Smooth muscle cell (in vitro differentiated cells): Measurements from ENCODE around the gene PRDM16. TPM values are rescaled to one million over a fixed set of nuclear protein-coding genes. Genes with fewer than 3 reads are reported as not detected.

Experiments
- DNase-seq: peaks from one replicate; lab custom pipeline; 2025; ENCODE audit not compliant: unreplicated experiment; lab: John Stamatoyannopoulos, UW
- H2AFZ ChIP-seq: fragments of 200-600 bp; sonication (generic); 2 replicates; pipeline ENCODE4 v1.6.0; 2016; ENCODE audit warnings: antibody characterized with exemption, low read depth, mild to moderate bottlenecking
- H3F3A ChIP-seq: fragments of 200-600 bp; sonication (generic); 2 replicates; pipeline ENCODE4 v1.6.0; 2017; ENCODE audit warnings: antibody characterized with exemption, low read depth
- H3K27ac ChIP-seq: fragments of 200-600 bp; sonication (generic); 2 replicates; pipeline ENCODE4 v1.5.1; 2016; ENCODE audit warnings: low read depth, mild to moderate bottlenecking
- H3K27me3 ChIP-seq: fragments of 200-600 bp; sonication (generic); 2 replicates; pipeline ENCODE4 v1.6.1; 2016; ENCODE audit warnings: low read depth, mild to moderate bottlenecking
- H3K36me3 ChIP-seq: fragments of 200-600 bp; sonication (generic); 2 replicates; pipeline ENCODE4 v1.5.1; 2016; ENCODE audit warnings: low read depth
- H3K4me1 ChIP-seq: fragments of 200-600 bp; sonication (generic); 2 replicates; pipeline ENCODE4 v1.5.1; 2016; ENCODE audit warnings: low read depth
- H3K4me2 ChIP-seq: fragments of 200-600 bp; sonication (generic); 2 replicates; pipeline ENCODE4 v1.6.0; 2016; ENCODE audit warnings: mild to moderate bottlenecking
- H3K4me3 ChIP-seq: fragments of 200-600 bp; sonication (generic); 2 replicates; pipeline ENCODE4 v1.5.1; 2016; ENCODE audit warnings: mild to moderate bottlenecking
- H3K79me2 ChIP-seq: fragments of 200-600 bp; sonication (generic); 2 replicates; pipeline ENCODE4 v1.6.0; 2016; ENCODE audit warnings: low read depth, mild to moderate bottlenecking
- H3K9ac ChIP-seq: fragments of 200-600 bp; sonication (generic); 2 replicates; pipeline ENCODE4 v1.6.0; 2016; ENCODE audit warnings: low read depth
- H3K9me3 ChIP-seq: fragments of 200-600 bp; sonication (generic); replicated peaks from 2 replicates; pipeline ENCODE4 v1.5.1; 2016; ENCODE audit warnings: low read depth
- H4K20me1 ChIP-seq: fragments of 200-600 bp; sonication (generic); 2 replicates; pipeline ENCODE4 v1.6.0; 2016; ENCODE audit warnings: low read depth
- WGBS: methylation state at CpG from one replicate; pipeline ENCODE4 v1.1.7; 2016; ENCODE audit warnings: low lambda C conversion rate; 5-methylcytosine and 5-hydroxymethylcytosine counted together
- polyA plus RNA-seq: library from polyadenylated mRNA; unstranded; fragments of >200 nt; fragmentation: Nextera tagmentation; extraction: Ambion mirVana; gene quantifications from 2 replicates; pipeline ENCODE4 v1.2.1, GENCODE V29; 2016
- total RNA-seq: library from RNA; depleted of rRNA; stranded (reverse); fragments of >200 nt; gene quantifications from 2 replicates; pipeline ENCODE4 v1.2.3, GENCODE V29; 2014
- TF ChIP-seq, protein P1 (sequence below): fragments of 200-600 bp; sonication (generic); IDR thresholded peaks from 2 replicates; pipeline ENCODE4 v1.5.1; 2017; ENCODE audit warnings: borderline replicate concordance, mild to moderate bottlenecking, antibody characterized with exemption; ENCODE audit not compliant: insufficient read depth, poor library complexity, severe bottlenecking

The PRDM16 gene
- total and polyA plus RNA-seq, 2 experiments from 2014 or later, result 0.72 to 1.3 TPM

DNA sequence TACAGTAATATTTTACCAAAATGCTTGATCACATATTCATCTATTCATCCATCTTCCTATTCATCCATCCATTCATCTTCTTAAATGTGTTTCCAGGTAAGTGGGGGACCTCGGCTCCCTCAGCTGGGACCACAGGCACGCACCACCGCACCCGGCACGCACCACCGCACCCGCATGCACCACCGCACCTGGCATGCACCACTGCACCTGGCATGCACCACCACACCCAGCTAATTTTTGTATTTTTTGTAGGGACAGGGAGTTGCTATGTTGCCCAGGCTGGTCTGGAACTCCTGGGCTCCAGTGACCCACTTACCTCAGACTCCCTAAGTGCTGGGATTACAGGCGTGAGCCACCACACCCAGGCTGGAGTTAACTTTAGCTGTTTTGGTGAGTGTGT is 26.5 kb upstream of the PRDM16 start:
- Histone ChIP-seq H3K36me3 (no peaks in the 10 kb centered on the region), H2AFZ (no peak overlapping the region), H3K4me2 (no peak overlapping the region), H3K27ac (no peak overlapping the region), H3K9me3 (no peaks in the 10 kb centered on the region), H3K4me3 (no peak overlapping the region), H4K20me1 (no peaks in the 10 kb centered on the region), H3F3A (no peaks in the 10 kb centered on the region), H3K27me3 (no peaks in the 10 kb centered on the region), H3K79me2 (no peaks in the 10 kb centered on the region), H3K9ac (no peak overlapping the region), H3K4me1 (no peaks in the 10 kb centered on the region)
- 92% methylated on average over 9 of the region's 9 CpGs for WGBS
- DNase-seq, result no peak
- TF ChIP-seq, protein P1, sequence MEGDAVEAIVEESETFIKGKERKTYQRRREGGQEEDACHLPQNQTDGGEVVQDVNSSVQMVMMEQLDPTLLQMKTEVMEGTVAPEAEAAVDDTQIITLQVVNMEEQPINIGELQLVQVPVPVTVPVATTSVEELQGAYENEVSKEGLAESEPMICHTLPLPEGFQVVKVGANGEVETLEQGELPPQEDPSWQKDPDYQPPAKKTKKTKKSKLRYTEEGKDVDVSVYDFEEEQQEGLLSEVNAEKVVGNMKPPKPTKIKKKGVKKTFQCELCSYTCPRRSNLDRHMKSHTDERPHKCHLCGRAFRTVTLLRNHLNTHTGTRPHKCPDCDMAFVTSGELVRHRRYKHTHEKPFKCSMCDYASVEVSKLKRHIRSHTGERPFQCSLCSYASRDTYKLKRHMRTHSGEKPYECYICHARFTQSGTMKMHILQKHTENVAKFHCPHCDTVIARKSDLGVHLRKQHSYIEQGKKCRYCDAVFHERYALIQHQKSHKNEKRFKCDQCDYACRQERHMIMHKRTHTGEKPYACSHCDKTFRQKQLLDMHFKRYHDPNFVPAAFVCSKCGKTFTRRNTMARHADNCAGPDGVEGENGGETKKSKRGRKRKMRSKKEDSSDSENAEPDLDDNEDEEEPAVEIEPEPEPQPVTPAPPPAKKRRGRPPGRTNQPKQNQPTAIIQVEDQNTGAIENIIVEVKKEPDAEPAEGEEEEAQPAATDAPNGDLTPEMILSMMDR, result no peak

- no peak for DNase-seq
- TF ChIP-seq, protein P1, result no peak
Measured at GRCh38 chr1:3049164-3049563, 19.8 kb upstream of the PRDM16 start.

DNA sequence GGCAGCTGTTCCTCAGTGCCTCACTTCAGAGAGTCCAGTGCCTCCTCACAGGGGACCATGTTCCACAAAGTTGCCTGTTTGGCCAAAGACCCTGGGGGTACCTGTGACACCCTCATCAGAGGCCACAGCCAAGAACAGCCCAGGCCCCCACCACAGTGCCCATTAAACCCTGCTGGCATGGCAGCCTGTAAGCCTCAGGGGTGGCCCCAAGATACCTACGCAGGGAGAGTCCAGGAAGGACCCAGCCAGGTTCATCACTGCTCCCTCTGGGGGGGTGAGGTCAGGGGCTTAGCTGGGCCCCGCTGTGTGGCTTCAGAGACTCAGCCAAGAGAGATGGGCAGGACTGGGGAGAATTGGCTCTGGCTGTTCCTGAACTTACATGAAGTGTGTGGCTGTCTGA is 19.1 kb upstream of the PRDM16 start:
- no peaks in the 10 kb centered on the region for H3K79me2 ChIP-seq
- TF ChIP-seq, protein P1, result no peak
- H2AFZ ChIP-seq, result no peak overlapping the region
- H3K9ac ChIP-seq, result no peak overlapping the region
- no peak overlapping the region for H3K4me3 ChIP-seq
- no peak overlapping the region for H3K27ac ChIP-seq
- no peak for DNase-seq
- H3K9me3 ChIP-seq, result no peaks in the 10 kb centered on the region
- H3K36me3 ChIP-seq, result no peaks in the 10 kb centered on the region
- H3F3A ChIP-seq, result no peaks in the 10 kb centered on the region
- no peaks in the 10 kb centered on the region for H4K20me1 ChIP-seq
- no peak overlapping the region for H3K4me2 ChIP-seq
- WGBS, result 71% methylated on average over 2 of the region's 2 CpGs
- no peaks in the 10 kb centered on the region for H3K27me3 ChIP-seq
- H3K4me1 ChIP-seq, result no peaks in the 10 kb centered on the region

More at GRCh38 chr1:3049164-3049563, 19.8 kb upstream of the PRDM16 start:
- Histone ChIP-seq H3K79me2 (no peaks in the 10 kb centered on the region), H3F3A (no peaks in the 10 kb centered on the region), H3K9me3 (no peaks in the 10 kb centered on the region), H3K27ac (no peak overlapping the region), H2AFZ (no peak overlapping the region), H3K9ac (no peak overlapping the region), H3K36me3 (no peaks in the 10 kb centered on the region), H3K27me3 (no peaks in the 10 kb centered on the region), H4K20me1 (no peaks in the 10 kb centered on the region), H3K4me1 (no peaks in the 10 kb centered on the region), H3K4me3 (no peak overlapping the region), H3K4me2 (no peak overlapping the region)
- 70% methylated on average over 7 of the region's 7 CpGs for WGBS

DNA sequence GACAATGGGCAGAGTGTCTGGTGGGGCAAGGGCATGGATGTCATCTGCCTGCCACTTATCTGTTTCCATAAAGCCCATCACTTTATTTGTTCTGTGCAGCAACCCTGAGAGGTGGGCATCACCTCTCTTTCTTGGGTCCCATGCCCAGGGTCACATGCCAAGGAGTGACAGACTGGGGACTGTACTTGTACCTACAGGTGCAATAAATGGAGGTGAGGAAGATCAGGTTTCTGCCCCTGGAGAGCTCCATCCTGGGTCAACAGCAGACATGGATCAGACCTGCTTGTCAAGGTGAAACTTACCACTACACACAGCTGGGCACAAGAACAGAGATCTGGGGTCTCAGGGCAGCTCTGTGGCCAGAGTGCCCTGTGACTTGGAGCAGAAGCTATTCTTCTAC is 18.4 kb upstream of the PRDM16 start:
- Histone ChIP-seq H3K4me1 (no peaks in the 10 kb centered on the region), H2AFZ (no peak overlapping the region), H3F3A (no peaks in the 10 kb centered on the region), H3K79me2 (no peaks in the 10 kb centered on the region), H3K9me3 (no peaks in the 10 kb centered on the region), H3K27me3 (no peaks in the 10 kb centered on the region), H4K20me1 (no peaks in the 10 kb centered on the region), H3K9ac (no peak overlapping the region), H3K4me2 (no peak overlapping the region), H3K36me3 (no peaks in the 10 kb centered on the region), H3K27ac (no peak overlapping the region), H3K4me3 (no peak overlapping the region)
- TF ChIP-seq, protein P1, result no peak
- DNase-seq, result no peak
